Neural progenitor cell (in vitro differentiated cells): ENCODE results near the gene TBC1D20. TPM values are rescaled to one million over a fixed set of nuclear protein-coding genes. Genes with fewer than 3 reads are reported as not detected.

Source experiments
- DNase-seq: peaks from one replicate; pipeline ENCODE4 v3.0.0-alpha.2; 2016; ENCODE audit warnings: low spot score
- H2AFZ ChIP-seq: fragments of 200-600 bp; sonication (generic); replicated peaks from 2 replicates; pipeline ENCODE4 v1.6.1; 2016; ENCODE audit warnings: antibody characterized with exemption
- H3F3A ChIP-seq: fragments of 200-600 bp; sonication (generic); 2 replicates; pipeline ENCODE4 v1.6.1; 2016; ENCODE audit warnings: antibody characterized with exemption, low read depth
- H3K27ac ChIP-seq: fragments of 200-600 bp; sonication (generic); 2 replicates; pipeline ENCODE4 v1.5.1; 2016; ENCODE audit warnings: mild to moderate bottlenecking
- H3K27me3 ChIP-seq: fragments of 200-600 bp; sonication (generic); 2 replicates; pipeline ENCODE4 v1.6.1; 2016; ENCODE audit warnings: mild to moderate bottlenecking, moderate library complexity
- H3K36me3 ChIP-seq: fragments of 200-600 bp; sonication (generic); 2 replicates; pipeline ENCODE4 v1.5.1; 2016
- H3K4me1 ChIP-seq: fragments of 200-600 bp; sonication (generic); 2 replicates; pipeline ENCODE4 v1.6.1; 2016; ENCODE audit warnings: mixed run types
- H3K4me2 ChIP-seq: fragments of 200-600 bp; sonication (generic); 2 replicates; pipeline ENCODE4 v1.6.1; 2016
- H3K4me3 ChIP-seq: fragments of 200-600 bp; sonication (generic); 2 replicates; pipeline ENCODE4 v1.5.1; 2016
- H3K79me2 ChIP-seq: fragments of 200-600 bp; sonication (generic); 2 replicates; pipeline ENCODE4 v1.6.1; 2016; ENCODE audit warnings: low read depth
- H3K9ac ChIP-seq: fragments of 200-600 bp; sonication (generic); 2 replicates; pipeline ENCODE4 v1.6.1; 2016
- H3K9me3 ChIP-seq: fragments of 200-600 bp; sonication (generic); 2 replicates; pipeline ENCODE4 v1.5.1; 2016; ENCODE audit warnings: low read depth
- H4K20me1 ChIP-seq: fragments of 200-600 bp; sonication (generic); 2 replicates; pipeline ENCODE4 v1.6.1; 2016; ENCODE audit warnings: low read depth
- H3K27ac Mint-ChIP-seq: 3 replicates; pipeline ENCODE4 v1.8.0; 2021; ENCODE audit warnings: mixed read lengths
- H3K27me3 Mint-ChIP-seq: 2 replicates; pipeline ENCODE4 v1.8.0; 2022; ENCODE audit warnings: low read depth, mild to moderate bottlenecking, inconsistent platforms, moderate library complexity, mixed read lengths; ENCODE audit not compliant: insufficient read depth
- H3K36me3 Mint-ChIP-seq: 3 replicates; pipeline ENCODE4 v1.8.0; 2021; ENCODE audit warnings: mixed read lengths
- H3K4me1 Mint-ChIP-seq: 3 replicates; pipeline ENCODE4 v1.8.0; 2021; ENCODE audit warnings: mixed read lengths
- H3K4me3 Mint-ChIP-seq: 3 replicates; pipeline ENCODE4 v1.8.0; 2021; ENCODE audit warnings: mild to moderate bottlenecking, moderate library complexity, mixed read lengths
- H3K9me3 Mint-ChIP-seq: 3 replicates; pipeline ENCODE4 v1.8.0; 2020; ENCODE audit warnings: mixed read lengths
- EZH2 ChIP-seq: fragments of 200-600 bp; sonication (generic); IDR thresholded peaks from 2 replicates; pipeline ENCODE4 v1.6.1; 2017; ENCODE audit warnings: antibody characterized with exemption, mild to moderate bottlenecking, moderate library complexity
- EZH2phosphoT487 ChIP-seq: fragments of 200-600 bp; sonication (generic); IDR thresholded peaks from 2 replicates; pipeline ENCODE4 v1.6.1; 2017; ENCODE audit warnings: antibody characterized with exemption
- total RNA-seq: library from RNA; depleted of rRNA; stranded (reverse); fragments of >200 nt; gene quantifications from 2 replicates; pipeline ENCODE4 v1.2.3, GENCODE V29; 2015; ENCODE audit warnings: low replicate concordance
- TF ChIP-seq, protein P1 (sequence below): fragments of 200-600 bp; sonication (generic); IDR thresholded peaks from 2 replicates; pipeline ENCODE4 v1.5.1; 2017; ENCODE audit warnings: antibody characterized with exemption, mild to moderate bottlenecking

The TBC1D20 gene
- total RNA-seq, 1 donor from 2014 or later = 23.2 TPM

- H3K27me3 ChIP-seq = no peaks in the 10 kb centered on the region
- H3K79me2 ChIP-seq = peaks cover 66% of the 10 kb centered on the region
- no peak for DNase-seq
- no peak overlapping the region for H3K9ac ChIP-seq
- H3F3A ChIP-seq = peaks cover 5% of the 10 kb centered on the region
- no peak overlapping the region for H3K4me2 ChIP-seq
- Mint-ChIP-seq H3K4me1 (no peaks in the 10 kb centered on the region), H3K9me3 (no peaks in the 10 kb centered on the region), H3K4me3 (no peak overlapping the region), H3K27me3 (no peaks in the 10 kb centered on the region), H3K36me3 (peaks cover 33% of the 10 kb centered on the region), H3K27ac (no peak overlapping the region)
- no peaks in the 10 kb centered on the region for H3K4me1 ChIP-seq
- TF ChIP-seq EZH2phosphoT487 (no peak), EZH2 (no peak)
- TF ChIP-seq, protein P1, sequence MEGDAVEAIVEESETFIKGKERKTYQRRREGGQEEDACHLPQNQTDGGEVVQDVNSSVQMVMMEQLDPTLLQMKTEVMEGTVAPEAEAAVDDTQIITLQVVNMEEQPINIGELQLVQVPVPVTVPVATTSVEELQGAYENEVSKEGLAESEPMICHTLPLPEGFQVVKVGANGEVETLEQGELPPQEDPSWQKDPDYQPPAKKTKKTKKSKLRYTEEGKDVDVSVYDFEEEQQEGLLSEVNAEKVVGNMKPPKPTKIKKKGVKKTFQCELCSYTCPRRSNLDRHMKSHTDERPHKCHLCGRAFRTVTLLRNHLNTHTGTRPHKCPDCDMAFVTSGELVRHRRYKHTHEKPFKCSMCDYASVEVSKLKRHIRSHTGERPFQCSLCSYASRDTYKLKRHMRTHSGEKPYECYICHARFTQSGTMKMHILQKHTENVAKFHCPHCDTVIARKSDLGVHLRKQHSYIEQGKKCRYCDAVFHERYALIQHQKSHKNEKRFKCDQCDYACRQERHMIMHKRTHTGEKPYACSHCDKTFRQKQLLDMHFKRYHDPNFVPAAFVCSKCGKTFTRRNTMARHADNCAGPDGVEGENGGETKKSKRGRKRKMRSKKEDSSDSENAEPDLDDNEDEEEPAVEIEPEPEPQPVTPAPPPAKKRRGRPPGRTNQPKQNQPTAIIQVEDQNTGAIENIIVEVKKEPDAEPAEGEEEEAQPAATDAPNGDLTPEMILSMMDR = no peak
- peaks cover 71% of the 10 kb centered on the region for H4K20me1 ChIP-seq
- no peak overlapping the region for H3K4me3 ChIP-seq
- H3K36me3 ChIP-seq = peaks cover 28% of the 10 kb centered on the region
- no peak overlapping the region for H2AFZ ChIP-seq
- no peak overlapping the region for H3K27ac ChIP-seq
- H3K9me3 ChIP-seq = no peaks in the 10 kb centered on the region
Measured at GRCh38 chr20:507006-507758, 44.8 kb upstream of the TBC1D20 start.

GRCh38 chr20:504632-505075 lies 42.3 kb upstream of the TBC1D20 start:
- no peak overlapping the region for H3K9ac ChIP-seq
- peaks cover 5% of the 10 kb centered on the region for H3F3A ChIP-seq
- H3K27ac Mint-ChIP-seq = no peak overlapping the region
- no peaks in the 10 kb centered on the region for H3K4me1 Mint-ChIP-seq
- no peak for DNase-seq
- H3K36me3 ChIP-seq = peaks cover 35% of the 10 kb centered on the region
- peaks cover 34% of the 10 kb centered on the region for H3K36me3 Mint-ChIP-seq
- no peaks in the 10 kb centered on the region for H3K9me3 Mint-ChIP-seq
- TF ChIP-seq EZH2phosphoT487 = no peak
- no peak for TF ChIP-seq EZH2
- TF ChIP-seq, protein P1 = no peak
- no peak overlapping the region for H3K27ac ChIP-seq
- no peaks in the 10 kb centered on the region for H3K27me3 Mint-ChIP-seq
- H3K4me2 ChIP-seq = no peak overlapping the region
- H4K20me1 ChIP-seq = peaks cover 50% of the 10 kb centered on the region
- H3K4me3 ChIP-seq = no peak overlapping the region
- peaks cover 40% of the 10 kb centered on the region for H3K79me2 ChIP-seq
- no peaks in the 10 kb centered on the region for H3K27me3 ChIP-seq
- H2AFZ ChIP-seq = no peak overlapping the region
- no peaks in the 10 kb centered on the region for H3K4me1 ChIP-seq
- no peak overlapping the region for H3K4me3 Mint-ChIP-seq
- H3K9me3 ChIP-seq = no peaks in the 10 kb centered on the region

GRCh38 chr20:503048-503737 lies 40.9 kb upstream of the TBC1D20 start:
- peaks cover 5% of the 10 kb centered on the region for H3F3A ChIP-seq
- no peaks in the 10 kb centered on the region for H3K9me3 ChIP-seq
- no peaks in the 10 kb centered on the region for H3K4me1 Mint-ChIP-seq
- no peak overlapping the region for H3K4me3 Mint-ChIP-seq
- TF ChIP-seq, protein P1 = no peak
- TF ChIP-seq EZH2 (no peak), EZH2phosphoT487 (no peak)
- H3K4me1 ChIP-seq = no peaks in the 10 kb centered on the region
- no peaks in the 10 kb centered on the region for H3K27me3 ChIP-seq
- H3K27ac Mint-ChIP-seq = no peak overlapping the region
- H3K4me2 ChIP-seq = no peak overlapping the region
- H3K79me2 ChIP-seq = peaks cover 26% of the 10 kb centered on the region
- H4K20me1 ChIP-seq = peaks cover 36% of the 10 kb centered on the region
- H2AFZ ChIP-seq = no peak overlapping the region
- H3K4me3 ChIP-seq = no peak overlapping the region
- no peak for DNase-seq
- H3K9me3 Mint-ChIP-seq = no peaks in the 10 kb centered on the region
- H3K27ac ChIP-seq = no peak overlapping the region
- H3K9ac ChIP-seq = no peak overlapping the region
- H3K27me3 Mint-ChIP-seq = no peaks in the 10 kb centered on the region
- peaks cover 40% of the 10 kb centered on the region for H3K36me3 ChIP-seq
- peaks cover 38% of the 10 kb centered on the region for H3K36me3 Mint-ChIP-seq
